Esophagus muscularis mucosa (tissue), 3 donors: Measurements from ENCODE around the gene CTXN1.

Experiments
- CTCF ChIP-seq, 3 experiments: fragments of 200-600 bp in 2 of 3; fragments of 450-650 bp in 1 of 3; sonication (generic) in 2 of 3; IDR thresholded peaks; one replicate each; pipeline ENCODE4 v1.5.1; 2017 to 2019; ENCODE audit warnings: antibody characterized with exemption in 3 of 3, mild to moderate bottlenecking in 2 of 3, moderate library complexity in 1 of 3
- POLR2A ChIP-seq: fragments of 450-650 bp; IDR thresholded peaks from one replicate; pipeline ENCODE4 v1.6.1; 2017; ENCODE audit warnings: antibody characterized with exemption, moderate library complexity, mild to moderate bottlenecking, low read depth
- POLR2AphosphoS5 ChIP-seq, 2 donors: sonication (generic); formaldehyde crosslinking; IDR thresholded peaks; one replicate each; pipeline ENCODE4 v1.6.1; 2017; ENCODE audit warnings: antibody characterized with exemption in 2 of 2

- no peak for TF ChIP-seq CTCF (IDR thresholded peaks at IDR 0.05)
- no peak for TF ChIP-seq POLR2A
- no peak for TF ChIP-seq POLR2AphosphoS5 (IDR thresholded peaks at IDR 0.05)
These were observed 39.4 kb upstream of the CTXN1 start for GRCh38 chr19:7965259-7965841.
